HPDE6-E6E7 (cell line): ENCODE data around the gene BRSK2.

ENCODE experiments used
- DNase-seq: peaks from one replicate; pipeline ENCODE4 v3.0.0; 2011; ENCODE audit warnings: missing footprints; ENCODE audit errors: extremely low spot score

BRSK2 gene

GRCh38 chr11:1451781-1452470 is 62.2 kb downstream of the BRSK2 start:
- DNase-seq = no peak

- no peak for DNase-seq
These were observed 63.0 kb downstream of the BRSK2 start for GRCh38 chr11:1452744-1453143.

- DNase-seq = peak; percentile 57
These were observed 63.9 kb downstream of the BRSK2 start for GRCh38 chr11:1453611-1454034.

GRCh38 chr11:1454576-1454975 is 64.8 kb downstream of the BRSK2 start:
- DNase-seq = no peak

GRCh38 chr11:1455032-1455762 is 65.5 kb downstream of the BRSK2 start:
- no peak for DNase-seq

GRCh38 chr11:1455763-1456060 is 66.0 kb downstream of the BRSK2 start:
- DNase-seq = no peak

- DNase-seq = no peak
These were observed 66.4 kb downstream of the BRSK2 start for GRCh38 chr11:1456176-1456575.

GRCh38 chr11:1456596-1457325 is 67.0 kb downstream of the BRSK2 start:
- no peak for DNase-seq

GRCh38 chr11:1457326-1457680 is 67.6 kb downstream of the BRSK2 start:
- DNase-seq = no peak

GRCh38 chr11:1457856-1458255 is 68.1 kb downstream of the BRSK2 start:
- no peak for DNase-seq

- DNase-seq = peak; percentile 26
These were observed 68.8 kb downstream of the BRSK2 start for GRCh38 chr11:1458340-1459218.

GRCh38 chr11:1459219-1459575 is 69.5 kb downstream of the BRSK2 start:
- DNase-seq = no peak

GRCh38 chr11:1459764-1460395 is 70.1 kb downstream of the BRSK2 start:
- DNase-seq = no peak

- DNase-seq = no peak
These were observed 70.8 kb downstream of the BRSK2 start for GRCh38 chr11:1460396-1460985.

GRCh38 chr11:1460986-1461825 is 71.5 kb downstream of the BRSK2 start:
- no peak for DNase-seq

- no peak for DNase-seq
These were observed 72.3 kb downstream of the BRSK2 start for GRCh38 chr11:1461826-1462697.

GRCh38 chr11:1462698-1462975 is 72.9 kb downstream of the BRSK2 start:
- DNase-seq = no peak

GRCh38 chr11:1463056-1463455 is 73.3 kb downstream of the BRSK2 start:
- DNase-seq = no peak

GRCh38 chr11:1466784-1467183 is 77.0 kb downstream of the BRSK2 start:
- no peak for DNase-seq

GRCh38 chr11:1467270-1467669 is 77.5 kb downstream of the BRSK2 start:
- no peak for DNase-seq
